Endothelial cell of umbilical vein (primary cell): ENCODE measurements around the gene COQ3. TPM values are rescaled to one million over a fixed set of nuclear protein-coding genes. Genes with fewer than 3 reads are reported as not detected.

Source experiments
- BruUV-seq: library from RNA; stranded (reverse); fragments of 400-500 nt; replicated peaks from 2 replicates; lab custom pipeline; 2021; lab: Mats Ljungman, UMichigan
- CTCF ChIA-PET: fragments of 300-600, 350-600 bp; sonication (Branson Sonifier 250); formaldehyde crosslinking; loops from one replicate; lab custom pipeline; 2021; ENCODE audit warnings: antibody characterized with exemption, inconsistent platforms; lab: Charles Lee
- POLR2A ChIA-PET: fragments of 300-600, 350-600 bp; sonication (Branson Sonifier 250); formaldehyde crosslinking; loops from one replicate; lab custom pipeline; 2021; ENCODE audit warnings: antibody characterized with exemption, inconsistent platforms; lab: Charles Lee
- DNase-seq: peaks from one replicate; pipeline ENCODE4 v3.0.0-alpha.2; 2011; ENCODE audit warnings: low read depth, low spot score
- FAIRE-seq: peaks from 2 replicates; lab custom pipeline; 2011; peaks lifted over from hg19 to GRCh38; lab: Jason Lieb, UNC
- H2AFZ ChIP-seq: 2 replicates; pipeline ENCODE4 v1.6.0; 2012; ENCODE audit warnings: low read depth, low read length, control low read depth, inconsistent platforms
- H3K27ac ChIP-seq: 2 replicates; pipeline ENCODE4 v1.5.1; 2011; ENCODE audit warnings: low read depth, mild to moderate bottlenecking, control low read depth, low read length, moderate library complexity; ENCODE audit not compliant: insufficient read depth
- H3K27me3 ChIP-seq, 2 experiments: 2 replicates each; pipeline versions ENCODE4 v1.6.0 to v1.6.1; 2011; ENCODE audit warnings: low read length in 2 of 2, mixed read lengths in 1 of 2; ENCODE audit not compliant: control insufficient read depth in 2 of 2, insufficient read depth in 2 of 2
- H3K36me3 ChIP-seq, 2 experiments: 2 replicates in 1 of 2; 3 replicates in 1 of 2; pipeline ENCODE4 v1.5.1; 2011; ENCODE audit warnings: low read length in 2 of 2, mild to moderate bottlenecking in 1 of 2, moderate library complexity in 1 of 2; ENCODE audit not compliant: control insufficient read depth in 2 of 2, insufficient read depth in 2 of 2; ENCODE audit errors: extremely low read depth in 1 of 2
- H3K4me1 ChIP-seq: 3 replicates; pipeline ENCODE4 v1.5.1; 2011; ENCODE audit warnings: mild to moderate bottlenecking, low read length; ENCODE audit not compliant: control insufficient read depth, insufficient read depth; ENCODE audit errors: extremely low read depth
- H3K4me2 ChIP-seq: 2 replicates; pipeline ENCODE4 v1.6.1; 2011; ENCODE audit warnings: low read length, control low read depth, mixed read lengths; ENCODE audit not compliant: insufficient read depth
- H3K4me3 ChIP-seq, 3 experiments: fragments of 200-600 bp in 1 of 3; sonication (generic), shearing (Covaris generic) in 1 of 3; replicated peaks in 1 of 3; 2 replicates each; pipeline ENCODE4 v1.5.1; 2011 to 2016; ENCODE audit warnings: control low read depth in 3 of 3, low read length in 3 of 3, mild to moderate bottlenecking in 2 of 3, inconsistent platforms in 1 of 3, low read depth in 1 of 3, moderate library complexity in 1 of 3; ENCODE audit not compliant: insufficient read depth in 1 of 3
- H3K79me2 ChIP-seq: 2 replicates; pipeline ENCODE4 v1.6.0; 2012; ENCODE audit warnings: low read length, inconsistent platforms; ENCODE audit not compliant: control insufficient read depth, insufficient read depth
- H3K9ac ChIP-seq: replicated peaks from 2 replicates; pipeline ENCODE3; 2011; ENCODE audit warnings: low read length, control low read depth; ENCODE audit not compliant: insufficient read depth; ENCODE audit errors: extremely low read depth
- H3K9me1 ChIP-seq: replicated peaks from 3 replicates; pipeline ENCODE4 v1.6.0; 2011; ENCODE audit warnings: mild to moderate bottlenecking, low read length; ENCODE audit not compliant: control insufficient read depth, insufficient read depth; ENCODE audit errors: extremely low read depth
- H3K9me3 ChIP-seq: replicated peaks from 2 replicates; pipeline ENCODE4 v1.5.1; 2012; ENCODE audit warnings: low read length, inconsistent platforms; ENCODE audit not compliant: control insufficient read depth, insufficient read depth
- H4K20me1 ChIP-seq: replicated peaks from 2 replicates; pipeline ENCODE3; 2011; ENCODE audit warnings: mild to moderate bottlenecking, low read length; ENCODE audit not compliant: control insufficient read depth, insufficient read depth; ENCODE audit errors: extremely low read depth
- EZH2 ChIP-seq: IDR thresholded peaks from 2 replicates; pipeline ENCODE4 v1.6.1; 2012; ENCODE audit warnings: borderline replicate concordance, low read depth, mild to moderate bottlenecking, moderate library complexity, low read length, inconsistent platforms; ENCODE audit not compliant: severe bottlenecking
- FOS ChIP-seq: IDR thresholded peaks from 2 replicates; pipeline ENCODE4 v1.6.1; 2011; ENCODE audit warnings: mild to moderate bottlenecking, low read length, moderate library complexity, borderline replicate concordance; ENCODE audit not compliant: insufficient read depth
- GATA2 ChIP-seq: IDR thresholded peaks from 2 replicates; pipeline ENCODE4 v1.7.0; 2011; ENCODE audit warnings: low read depth, mild to moderate bottlenecking, moderate library complexity, mixed read lengths, low read length; ENCODE audit not compliant: insufficient read length, insufficient read depth
- JUN ChIP-seq: IDR thresholded peaks from 2 replicates; pipeline ENCODE4 v1.6.1; 2011; ENCODE audit warnings: borderline replicate concordance, low read depth; ENCODE audit not compliant: insufficient read length, insufficient read depth
- MAX ChIP-seq: IDR thresholded peaks from 2 replicates; pipeline ENCODE4 v1.6.1; 2011; ENCODE audit not compliant: insufficient read depth, insufficient read length
- MYC ChIP-seq: IDR thresholded peaks from one replicate; pipeline ENCODE4 v1.6.1; 2011; ENCODE audit warnings: mild to moderate bottlenecking, low read depth, low read length
- POLR2A ChIP-seq: IDR thresholded peaks from 2 replicates; pipeline ENCODE4 v1.6.1; 2012; ENCODE audit warnings: low read depth, mild to moderate bottlenecking, control low read depth, low read length
- POLR2AphosphoS5 ChIP-seq: IDR thresholded peaks from 2 replicates; pipeline ENCODE4 v1.6.1; 2012; ENCODE audit warnings: low read depth, mild to moderate bottlenecking, control low read depth, low read length, moderate library complexity; ENCODE audit not compliant: insufficient read depth
- dilution Hi-C: fragments of 300-500 bp; cut with MboI; formaldehyde crosslinking; loops from one replicate; pipeline ENCODE4 v1.15.0; 2019; ENCODE audit warnings: low sequenced_read_pairs; ENCODE audit not compliant: extremely low pct_ligation_motif_present
- intact Hi-C: fragments of 100-400 bp; cut with micrococcal nuclease; formaldehyde crosslinking; loops from one replicate; pipeline ENCODE4 v1.10.0; 2022
- polyA plus RNA-seq, 4 experiments: library from polyadenylated mRNA; depleted of rRNA in 3 of 4; stranded (reverse) in 3 of 4; unstranded in 1 of 4; fragments of >200 nt; gene quantifications; 2 replicates each; pipeline versions ENCODE4 v1.2.1 to v1.2.3, GENCODE V29; 2011 to 2012; ENCODE audit warnings: missing spikeins in 1 of 4
- total RNA-seq: library from RNA; stranded (reverse); gene quantifications from 2 replicates; pipeline ENCODE4 v1.2.3, GENCODE V29; 2021
- TF ChIP-seq, protein P1 (sequence below), 2 donors: IDR thresholded peaks; 1 replicate in 1 of 2; 2 replicates in 1 of 2; pipeline ENCODE4 v1.5.1; 2011; ENCODE audit warnings: low read length in 2 of 2, mild to moderate bottlenecking in 2 of 2, moderate library complexity in 2 of 2, control low read depth in 1 of 2, inconsistent platforms in 1 of 2, low read depth in 1 of 2; ENCODE audit not compliant: insufficient read depth in 1 of 2; ENCODE audit errors: extremely low read depth in 1 of 2

COQ3 gene
- total and polyA plus RNA-seq, 2 donors (not counting 3 experiments of a cell fraction or from before 2014, with no cell fraction given): 4.0 to 7.5 TPM

GRCh38 chr6:99369533-99369932 lies 24.5 kb downstream of the COQ3 start:
- TF ChIP-seq GATA2 (no peak), MYC (no peak), JUN (no peak), MAX (no peak), FOS (no peak), POLR2A (no peak), POLR2AphosphoS5 (no peak), EZH2 (no peak)
- TF ChIP-seq, protein P1, sequence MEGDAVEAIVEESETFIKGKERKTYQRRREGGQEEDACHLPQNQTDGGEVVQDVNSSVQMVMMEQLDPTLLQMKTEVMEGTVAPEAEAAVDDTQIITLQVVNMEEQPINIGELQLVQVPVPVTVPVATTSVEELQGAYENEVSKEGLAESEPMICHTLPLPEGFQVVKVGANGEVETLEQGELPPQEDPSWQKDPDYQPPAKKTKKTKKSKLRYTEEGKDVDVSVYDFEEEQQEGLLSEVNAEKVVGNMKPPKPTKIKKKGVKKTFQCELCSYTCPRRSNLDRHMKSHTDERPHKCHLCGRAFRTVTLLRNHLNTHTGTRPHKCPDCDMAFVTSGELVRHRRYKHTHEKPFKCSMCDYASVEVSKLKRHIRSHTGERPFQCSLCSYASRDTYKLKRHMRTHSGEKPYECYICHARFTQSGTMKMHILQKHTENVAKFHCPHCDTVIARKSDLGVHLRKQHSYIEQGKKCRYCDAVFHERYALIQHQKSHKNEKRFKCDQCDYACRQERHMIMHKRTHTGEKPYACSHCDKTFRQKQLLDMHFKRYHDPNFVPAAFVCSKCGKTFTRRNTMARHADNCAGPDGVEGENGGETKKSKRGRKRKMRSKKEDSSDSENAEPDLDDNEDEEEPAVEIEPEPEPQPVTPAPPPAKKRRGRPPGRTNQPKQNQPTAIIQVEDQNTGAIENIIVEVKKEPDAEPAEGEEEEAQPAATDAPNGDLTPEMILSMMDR (IDR thresholded peaks at IDR 0.05; ENCODE audit: extremely low read depth in 1 of 2, insufficient read depth in 1 of 2, low read depth in 1 of 2, low read length in 2 of 2): no peak
- H2AFZ ChIP-seq: no peak overlapping the region
- BruUV-seq: no TSS peak
- H3K9ac ChIP-seq: no peak overlapping the region
- H3K27ac ChIP-seq: no peak overlapping the region
- no peaks in the 10 kb centered on the region for H4K20me1 ChIP-seq
- no peaks in the 10 kb centered on the region for H3K27me3 ChIP-seq
- dilution Hi-C loops: no loop called here
- H3K79me2 ChIP-seq: no peaks in the 10 kb centered on the region
- no peak for DNase-seq
- intact Hi-C loops: no loop called here
- ChIA-PET CTCF (interaction anchor here (1.4 to 1.6 kb wide), 2 partner anchors 14 to 39 kb away, joined by 5 to 7 read pairs; no protein-coding TSS in a partner anchor), POLR2A (no interaction called here)
- no peaks in the 10 kb centered on the region for H3K9me3 ChIP-seq
- H3K4me1 ChIP-seq: no peaks in the 10 kb centered on the region
- H3K4me3 ChIP-seq: no peak overlapping the region
- H3K4me2 ChIP-seq: no peak overlapping the region
- no peak for FAIRE-seq
- no peaks in the 10 kb centered on the region for H3K36me3 ChIP-seq
- no peaks in the 10 kb centered on the region for H3K9me1 ChIP-seq
